Activated CD8-positive, alpha-beta memory T cell treated with anti-CD3 and anti-CD28 coated beads, Interleukin-2, amount 50 U/mL, for 1 hour (primary cell): ENCODE measurements around the gene RASL10A.

ENCODE experiments used
- DNase-seq: peaks from one replicate; pipeline ENCODE4 v3.0.0-alpha.2; 2020; ENCODE audit errors: extremely low read depth

Gene RASL10A

GRCh38 chr22:29270475-29271271, 44.8 kb downstream of the RASL10A start:
- DNase-seq = no peak

- no peak for DNase-seq
Observed at GRCh38 chr22:29269731-29270474, 45.6 kb downstream of the RASL10A start.

GRCh38 chr22:29269230-29269604, 46.3 kb downstream of the RASL10A start:
- DNase-seq = no peak

GRCh38 chr22:29268511-29269229, 46.8 kb downstream of the RASL10A start:
- DNase-seq = no peak

GRCh38 chr22:29267858-29268510, 47.5 kb downstream of the RASL10A start, which contains the start of the genes EWSR1 and RHBDD3:
EWSR1 (plus strand) TSS chr22:29268268; CDS start chr22:29268337, 69 bp downstream.
RHBDD3 (minus strand) TSS chr22:29267981; CDS start chr22:29265626, 2,355 bp downstream.
- peak; percentile 89 for DNase-seq

- DNase-seq = no peak
Observed at GRCh38 chr22:29267462-29267857, 48.0 kb downstream of the RASL10A start.

GRCh38 chr22:29266564-29267461, 48.7 kb downstream of the RASL10A start:
- no peak for DNase-seq

- DNase-seq = no peak
Observed at GRCh38 chr22:29265929-29266328, 49.6 kb downstream of the RASL10A start.

- DNase-seq = no peak
Observed at GRCh38 chr22:29265305-29265704, 50.2 kb downstream of the RASL10A start.

- no peak for DNase-seq
Observed at GRCh38 chr22:29263791-29264276, 51.7 kb downstream of the RASL10A start.
